SU-DHL-6 (cell line): ENCODE data around the gene RBM28.

Source experiments
- H2AFZ ChIP-seq: fragments of 200-600 bp; sonication (generic); 2 replicates; pipeline ENCODE4 v1.6.1; 2014; ENCODE audit warnings: low read depth, mild to moderate bottlenecking, moderate library complexity, mixed read lengths, antibody characterized with exemption, low read length; ENCODE audit not compliant: severe bottlenecking
- H3F3A ChIP-seq: fragments of 200-600 bp; shearing (Covaris generic); 2 replicates; pipeline ENCODE4 v1.6.0; 2016; ENCODE audit warnings: antibody characterized with exemption, mild to moderate bottlenecking; ENCODE audit not compliant: insufficient read depth
- H3K27ac ChIP-seq: fragments of 200-600 bp; sonication (generic); 2 replicates; pipeline ENCODE4 v1.5.1; 2016; ENCODE audit warnings: low read depth, mild to moderate bottlenecking, low read length, moderate library complexity, mixed read lengths
- H3K27me3 ChIP-seq: fragments of 200-600 bp; sonication (generic), shearing (Covaris generic); 2 replicates; pipeline ENCODE4 v1.6.0; 2014; ENCODE audit warnings: mild to moderate bottlenecking, low read length
- H3K36me3 ChIP-seq: fragments of 200-600 bp; sonication (generic); 2 replicates; pipeline ENCODE4 v1.6.1; 2014; ENCODE audit warnings: mild to moderate bottlenecking, low read length, mixed read lengths
- H3K4me2 ChIP-seq: fragments of 300-600, 200-600 bp; shearing (Covaris generic), sonication (generic); 2 replicates; pipeline ENCODE4 v1.6.0; 2014; ENCODE audit warnings: low read length, low read depth, mild to moderate bottlenecking; ENCODE audit not compliant: poor library complexity, severe bottlenecking
- H3K4me3 ChIP-seq: fragments of 200-600 bp; sonication (generic); 2 replicates; pipeline ENCODE4 v1.5.1; 2014; ENCODE audit warnings: antibody characterized with exemption, low read length, mild to moderate bottlenecking, mixed read lengths; ENCODE audit not compliant: insufficient read depth, poor library complexity, severe bottlenecking
- H3K79me2 ChIP-seq: fragments of 200-600 bp; sonication (generic); 2 replicates; pipeline ENCODE4 v1.6.1; 2014; ENCODE audit warnings: mild to moderate bottlenecking, low read length, moderate library complexity; ENCODE audit not compliant: insufficient read depth
- H3K9ac ChIP-seq: fragments of 200-600 bp; sonication (generic); 2 replicates; pipeline ENCODE4 v1.7.0; 2014; ENCODE audit warnings: mild to moderate bottlenecking, low read length
- H3K9me2 ChIP-seq: fragments of 200-600 bp; sonication (generic); replicated peaks from 2 replicates; pipeline ENCODE4 v1.6.1; 2014; ENCODE audit warnings: low read length; ENCODE audit not compliant: insufficient read depth
- H3K9me3 ChIP-seq: fragments of 200-600 bp; sonication (generic); 2 replicates; pipeline ENCODE4 v1.6.1; 2014; ENCODE audit warnings: low read length, mixed read lengths; ENCODE audit not compliant: insufficient read depth
- H4K20me1 ChIP-seq: fragments of 200-600 bp; sonication (generic); 2 replicates; pipeline ENCODE4 v1.6.1; 2014; ENCODE audit warnings: low read depth, mild to moderate bottlenecking, antibody characterized with exemption, low read length, moderate library complexity, mixed read lengths
- EZH2phosphoT487 ChIP-seq: fragments of 200-600 bp; sonication (generic), shearing (Covaris generic); conservative IDR thresholded peaks from 2 replicates; pipeline ENCODE4 v1.6.1; 2018; ENCODE audit warnings: mild to moderate bottlenecking, antibody characterized with exemption, low read length, moderate library complexity, mixed read lengths
- TF ChIP-seq, protein P1 (sequence below): fragments of 200-600 bp; sonication (generic); IDR thresholded peaks from one replicate; pipeline ENCODE4 v1.5.1; 2017; ENCODE audit warnings: antibody characterized with exemption, mild to moderate bottlenecking, low read length, moderate library complexity; ENCODE audit not compliant: insufficient read depth, poor library complexity, severe bottlenecking

The RBM28 gene

DNA sequence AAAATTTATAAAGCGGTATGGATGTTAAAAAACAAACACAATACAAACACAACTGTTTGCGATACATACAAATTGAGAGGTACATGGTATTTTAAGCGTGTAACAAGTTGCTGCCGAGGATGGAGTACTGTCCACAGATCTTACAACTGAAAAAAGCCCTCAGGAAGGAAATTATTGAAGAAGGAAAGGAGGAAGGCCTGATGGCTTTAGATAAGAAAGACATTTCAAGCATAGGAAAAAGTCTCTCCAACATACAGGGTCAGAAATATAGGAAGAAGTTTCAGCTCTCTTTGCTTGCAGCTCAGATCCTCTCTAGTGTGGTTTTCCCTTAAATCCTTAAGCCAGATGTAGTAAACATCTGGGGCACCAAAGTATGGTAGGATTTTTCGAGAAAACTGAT is 25.0 kb downstream of the RBM28 start:
- H3K4me3 ChIP-seq: no peak overlapping the region
- H3K9me2 ChIP-seq: no peaks in the 10 kb centered on the region
- H3K27me3 ChIP-seq: no peaks in the 10 kb centered on the region
- H3K27ac ChIP-seq: no peak overlapping the region
- H2AFZ ChIP-seq: no peak overlapping the region
- no peak for TF ChIP-seq EZH2phosphoT487
- TF ChIP-seq, protein P1, sequence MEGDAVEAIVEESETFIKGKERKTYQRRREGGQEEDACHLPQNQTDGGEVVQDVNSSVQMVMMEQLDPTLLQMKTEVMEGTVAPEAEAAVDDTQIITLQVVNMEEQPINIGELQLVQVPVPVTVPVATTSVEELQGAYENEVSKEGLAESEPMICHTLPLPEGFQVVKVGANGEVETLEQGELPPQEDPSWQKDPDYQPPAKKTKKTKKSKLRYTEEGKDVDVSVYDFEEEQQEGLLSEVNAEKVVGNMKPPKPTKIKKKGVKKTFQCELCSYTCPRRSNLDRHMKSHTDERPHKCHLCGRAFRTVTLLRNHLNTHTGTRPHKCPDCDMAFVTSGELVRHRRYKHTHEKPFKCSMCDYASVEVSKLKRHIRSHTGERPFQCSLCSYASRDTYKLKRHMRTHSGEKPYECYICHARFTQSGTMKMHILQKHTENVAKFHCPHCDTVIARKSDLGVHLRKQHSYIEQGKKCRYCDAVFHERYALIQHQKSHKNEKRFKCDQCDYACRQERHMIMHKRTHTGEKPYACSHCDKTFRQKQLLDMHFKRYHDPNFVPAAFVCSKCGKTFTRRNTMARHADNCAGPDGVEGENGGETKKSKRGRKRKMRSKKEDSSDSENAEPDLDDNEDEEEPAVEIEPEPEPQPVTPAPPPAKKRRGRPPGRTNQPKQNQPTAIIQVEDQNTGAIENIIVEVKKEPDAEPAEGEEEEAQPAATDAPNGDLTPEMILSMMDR: no peak
- H3K9me3 ChIP-seq: no peaks in the 10 kb centered on the region
- peaks cover 33% of the 10 kb centered on the region for H3K36me3 ChIP-seq
- no peak overlapping the region for H3K9ac ChIP-seq
- H3K79me2 ChIP-seq: no peaks in the 10 kb centered on the region
- 0 out of 2 replicates have a peak, but pooled peaks cover 4% of the 10 kb centered on the region for H3F3A ChIP-seq
- H3K4me2 ChIP-seq: no peak overlapping the region
- H4K20me1 ChIP-seq: no peaks in the 10 kb centered on the region

DNA sequence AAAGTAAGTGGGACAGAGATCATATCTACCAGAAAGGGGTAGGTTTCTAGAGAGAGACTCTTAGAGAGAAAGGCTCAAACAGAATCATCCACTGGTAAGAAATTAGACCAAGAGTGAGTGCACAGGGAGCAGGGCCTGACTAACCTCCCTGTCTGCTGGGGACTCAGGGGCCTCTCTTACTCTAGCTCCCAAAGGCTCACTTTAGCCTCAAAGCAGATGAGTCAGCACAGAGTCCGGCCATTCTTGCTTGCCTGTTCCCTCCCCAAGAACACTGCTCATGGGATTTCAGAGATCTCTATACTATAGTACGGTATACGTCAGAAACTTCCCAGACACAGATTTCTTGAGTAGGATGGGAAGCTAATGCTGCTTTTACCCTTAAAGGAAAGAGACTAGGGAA is 32.7 kb downstream of the RBM28 start:
- no peaks in the 10 kb centered on the region for H3F3A ChIP-seq
- H2AFZ ChIP-seq: no peak overlapping the region
- no peak overlapping the region for H3K4me3 ChIP-seq
- H3K4me2 ChIP-seq: no peak overlapping the region
- no peaks in the 10 kb centered on the region for H3K27me3 ChIP-seq
- H3K36me3 ChIP-seq: peaks cover 15% of the 10 kb centered on the region; the same call in 1 of the 2 replicates
- TF ChIP-seq, protein P1: no peak
- no peak for TF ChIP-seq EZH2phosphoT487
- no peaks in the 10 kb centered on the region for H3K79me2 ChIP-seq
- no peaks in the 10 kb centered on the region for H3K9me2 ChIP-seq
- H3K27ac ChIP-seq: no peak overlapping the region
- H3K9ac ChIP-seq: no peak overlapping the region
- H3K9me3 ChIP-seq: no peaks in the 10 kb centered on the region
- no peaks in the 10 kb centered on the region for H4K20me1 ChIP-seq

DNA sequence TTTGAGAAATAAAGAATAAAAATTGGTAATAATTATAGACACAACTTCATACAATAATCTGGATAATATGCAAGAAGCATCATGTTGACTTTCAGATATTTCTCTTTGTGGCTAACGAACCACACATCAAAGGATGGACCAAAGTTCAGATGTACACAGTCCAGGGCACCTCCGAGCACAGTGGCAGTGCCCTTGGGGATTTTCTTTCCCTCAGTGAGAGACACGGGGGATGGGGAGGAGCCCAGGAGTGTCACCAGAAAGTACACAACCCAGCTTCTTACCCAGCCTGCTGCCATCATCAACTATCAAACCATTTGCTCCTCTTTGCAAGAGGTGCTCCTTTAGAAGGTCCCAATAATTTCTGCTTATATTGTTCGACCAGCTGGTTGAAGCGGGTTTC is 33.2 kb downstream of the RBM28 start:
- Histone ChIP-seq H3K27me3 (no peaks in the 10 kb centered on the region), H3K9ac (no peak overlapping the region), H3K9me2 (no peaks in the 10 kb centered on the region), H3K36me3 (peaks cover 11% of the 10 kb centered on the region; the same call in 1 of the 2 replicates), H3K79me2 (no peaks in the 10 kb centered on the region), H3K4me3 (no peak overlapping the region), H2AFZ (no peak overlapping the region), H3F3A (no peaks in the 10 kb centered on the region), H3K27ac (no peak overlapping the region), H3K4me2 (no peak overlapping the region), H4K20me1 (no peaks in the 10 kb centered on the region), H3K9me3 (no peaks in the 10 kb centered on the region)
- TF ChIP-seq, protein P1: no peak
- no peak for TF ChIP-seq EZH2phosphoT487
